ENCODE measurements around the gene FLVCR2. TPM values are rescaled to one million over a fixed set of nuclear protein-coding genes. Genes with fewer than 3 reads are reported as not detected.
A peak's percentile ranks its signal among the peaks of the same experiment; 100 is the strongest.

The FLVCR2 gene
- total and polyA plus RNA-seq, 7 experiments from 2014 or later, result 0.80 to 9.4 (median 3.5) TPM

DNA sequence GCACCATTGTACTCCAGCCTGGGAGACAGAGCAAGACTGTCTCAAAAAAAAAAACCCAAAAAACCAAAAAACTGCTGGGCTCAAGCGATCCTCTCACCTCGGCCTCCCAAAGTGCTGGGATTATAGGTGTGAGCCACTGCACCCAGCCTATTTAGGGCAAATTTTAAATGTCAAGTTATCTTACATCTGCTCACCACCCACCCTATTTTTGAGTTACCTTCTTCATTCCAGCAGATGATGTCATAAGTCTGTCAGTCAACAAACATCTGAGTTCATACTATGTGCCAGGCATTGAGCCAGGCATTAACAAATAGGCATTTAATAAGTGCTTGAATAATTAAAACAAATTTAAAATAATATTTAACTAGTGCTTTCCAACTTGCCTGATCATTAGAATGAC, 34.6 kb upstream of the FLVCR2 start:
- peak overlapping the region in 8 of 10 donors; percentile 21 to 89 (median 65) for H3K4me3 Mint-ChIP-seq

DNA sequence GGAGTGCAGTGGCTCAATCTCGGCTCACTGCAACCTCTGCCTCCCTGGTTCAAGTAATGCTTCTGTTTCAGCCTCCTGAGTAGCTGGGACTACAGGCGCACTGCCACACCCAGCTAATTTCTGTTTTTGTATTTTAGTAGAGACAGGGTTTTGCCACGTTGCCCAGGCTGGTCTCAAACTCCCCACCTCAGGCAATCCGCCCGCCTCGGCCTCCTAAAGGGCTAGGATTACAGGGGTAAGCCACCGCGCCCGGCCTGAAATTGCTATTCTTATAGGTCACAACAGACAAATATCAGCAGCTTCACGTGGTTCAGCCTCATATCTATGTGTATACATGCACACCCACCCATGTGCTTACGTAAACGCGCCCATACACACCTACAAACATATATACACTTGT, 32.5 kb upstream of the FLVCR2 start:
- intact Hi-C loops (cut with micrococcal nuclease), result no loop called here
- Mint-ChIP-seq H3K36me3 (peaks cover 0 to 20% (median 0%) of the 10 kb centered on the region in 5 donors), H3K27me3 (no peaks in the 10 kb centered on the region), H3K4me1 (peaks cover 14 to 54% (median 36%) of the 10 kb centered on the region in 7 donors), H3K9me3 (no peaks in the 10 kb centered on the region), H3K4me3 (no peak overlapping the region), H3K27ac (peak overlapping the region in 5 of 9 donors; percentile 28 to 72 (median 51))
- H3K9me3 ChIP-seq (ENCODE audit: control insufficient read depth in 2 of 3, low read length in 3 of 3), result no peaks in the 10 kb centered on the region
- POLR2A ChIA-PET, result no interaction called here
- no peak overlapping the region for H3K27ac ChIP-seq (ENCODE audit: low read depth, low read length)
- no peaks in the 10 kb centered on the region for H3K27me3 ChIP-seq (ENCODE audit: control insufficient read depth in 2 of 2, insufficient read depth in 2 of 2, low read length in 2 of 2)
- peaks cover 26 to 36% of the 10 kb centered on the region in 2 donors for H3K4me1 ChIP-seq (ENCODE audit: control insufficient read depth in 2 of 2, insufficient read depth in 2 of 2, low read length in 2 of 2)
- CTCF ChIA-PET, result interaction anchor here (0.7 kb wide), 1 partner anchor 241 kb away, joined by 4 read pairs; no protein-coding TSS in a partner anchor
- no peak overlapping the region for H3K4me3 ChIP-seq (ENCODE audit: low read length)
- ATAC-seq (no peak), DNase-seq (no peak)
- H3K36me3 ChIP-seq (ENCODE audit: control insufficient read depth in 2 of 3, insufficient read depth in 3 of 3, low read length in 3 of 3), result peaks cover 0 to 22% (median 0%) of the 10 kb centered on the region in 3 experiments

More for the DNA sequence above, 34.6 kb upstream of the FLVCR2 start:
- Histone ChIP-seq H3K36me3 (ENCODE audit: control insufficient read depth in 2 of 3, insufficient read depth in 3 of 3, low read length in 3 of 3) (peaks cover 0 to 22% (median 0%) of the 10 kb centered on the region in 3 experiments), H3K27me3 (ENCODE audit: control insufficient read depth in 2 of 2, insufficient read depth in 2 of 2, low read length in 2 of 2) (no peaks in the 10 kb centered on the region), H3K4me3 (ENCODE audit: low read length) (no peak overlapping the region), H3K4me1 (ENCODE audit: control insufficient read depth in 2 of 2, insufficient read depth in 2 of 2, low read length in 2 of 2) (peaks cover 30 to 43% of the 10 kb centered on the region in 2 donors), H3K9me3 (ENCODE audit: control insufficient read depth in 2 of 3, low read length in 3 of 3) (no peaks in the 10 kb centered on the region), H3K27ac (ENCODE audit: low read depth, low read length) (peak overlapping the region; percentile 90)
- DNase-seq, result no peak
- Mint-ChIP-seq H3K27me3 (no peaks in the 10 kb centered on the region), H3K9me3 (no peaks in the 10 kb centered on the region), H3K27ac (peak overlapping the region in 8 of 9 donors; percentile 82 to 97 (median 95)), H3K4me1 (peaks cover 27 to 66% (median 55%) of the 10 kb centered on the region in 7 donors), H3K36me3 (peaks cover 0 to 20% (median 0%) of the 10 kb centered on the region in 5 donors)
- ChIA-PET POLR2A (interaction anchor here (0.8 to 7.3 kb wide), 3 partner anchors 9 to 20 kb away, joined by 3 to 51 read pairs (median 6); partner anchors contain the start of gene BATF), CTCF (interaction anchor here (1.7 kb wide), 1 partner anchor 10 kb away, joined by 5 read pairs; no protein-coding TSS in a partner anchor)
- ATAC-seq, result no peak
- intact Hi-C loops (cut with micrococcal nuclease), result loop anchor here in 1 of 2 donors (1.0 to 2.0 kb wide), 2 partner anchors 17 to 47 kb away; no protein-coding TSS in a partner anchor

DNA sequence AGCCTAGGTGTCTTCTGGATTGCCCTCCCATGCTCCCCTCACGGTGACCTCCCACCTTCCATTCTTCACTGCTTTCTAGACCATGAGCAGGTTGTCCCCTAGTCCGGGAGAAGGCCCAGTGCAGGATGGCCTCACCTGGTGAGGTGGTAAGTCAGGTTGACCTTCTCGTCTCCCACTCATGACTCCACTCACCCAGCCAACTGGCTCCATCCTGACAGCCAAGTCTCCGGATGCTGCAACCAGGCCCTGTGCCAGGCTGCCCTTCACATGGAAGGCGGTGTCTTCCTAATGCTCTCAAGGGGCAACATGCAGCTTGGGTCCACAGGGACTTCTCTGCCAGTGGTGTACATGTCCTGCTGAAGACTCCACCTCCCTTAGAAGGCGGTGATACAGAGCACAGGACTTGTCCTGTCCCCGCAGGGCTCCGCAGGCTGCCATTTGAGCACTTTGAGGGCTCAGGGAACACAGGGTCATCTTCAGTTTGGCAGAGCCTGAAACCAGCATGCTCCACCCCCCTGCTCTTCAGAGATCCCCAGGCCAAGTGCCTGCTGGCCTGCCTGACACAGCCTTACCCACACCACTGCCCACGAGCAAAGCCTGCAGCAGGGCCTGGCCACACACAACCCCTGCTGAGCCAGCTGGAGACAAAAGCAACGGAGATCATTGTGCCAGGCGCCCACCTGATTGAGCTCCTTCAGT, 30.7 kb upstream of the FLVCR2 start:
- Mint-ChIP-seq H3K27me3 (no peaks in the 10 kb centered on the region), H3K36me3 (peaks cover 0 to 20% (median 0%) of the 10 kb centered on the region in 5 donors), H3K4me1 (peaks cover 2 to 44% (median 22%) of the 10 kb centered on the region in 7 donors), H3K27ac (peak overlapping the region in 2 of 9 donors; percentile 28 to 70), H3K4me3 (no peak overlapping the region), H3K9me3 (no peaks in the 10 kb centered on the region)
- DNase-seq, result no peak
- ChIA-PET POLR2A (no interaction called here), CTCF (interaction anchor here (1.8 kb wide), 1 partner anchor 14 kb away, joined by 6 read pairs; no protein-coding TSS in a partner anchor)
- Histone ChIP-seq H3K27me3 (ENCODE audit: control insufficient read depth in 2 of 2, insufficient read depth in 2 of 2, low read length in 2 of 2) (no peaks in the 10 kb centered on the region), H3K4me1 (ENCODE audit: control insufficient read depth in 2 of 2, insufficient read depth in 2 of 2, low read length in 2 of 2) (peaks cover 12 to 33% of the 10 kb centered on the region in 2 donors), H3K4me3 (ENCODE audit: low read length) (no peak overlapping the region), H3K9me3 (ENCODE audit: control insufficient read depth in 2 of 3, low read length in 3 of 3) (no peaks in the 10 kb centered on the region), H3K36me3 (ENCODE audit: control insufficient read depth in 2 of 3, insufficient read depth in 3 of 3, low read length in 3 of 3) (peaks cover 0 to 22% (median 0%) of the 10 kb centered on the region in 3 experiments), H3K27ac (ENCODE audit: low read depth, low read length) (no peak overlapping the region)
- no peak for ATAC-seq
- intact Hi-C loops (cut with micrococcal nuclease), result no loop called here

DNA sequence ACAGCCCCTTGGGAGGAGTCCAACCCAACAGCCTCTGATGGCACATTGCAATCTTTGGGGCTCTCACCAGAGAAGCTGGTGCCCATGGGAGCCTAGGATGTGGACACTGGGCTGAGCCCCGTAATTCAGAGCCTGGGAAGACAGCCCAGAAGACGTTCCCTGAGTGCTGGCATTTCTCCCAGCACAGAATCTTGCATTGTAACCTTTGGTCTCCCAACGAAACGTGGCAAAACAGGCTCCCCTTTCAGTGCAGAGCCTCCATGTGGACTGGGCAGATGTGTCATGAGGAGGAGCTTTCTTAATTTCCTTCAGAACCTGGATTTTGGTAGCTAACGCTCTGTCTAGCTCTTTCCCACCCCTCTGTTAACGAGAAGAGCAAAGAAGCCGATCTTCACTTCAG, 29.9 kb upstream of the FLVCR2 start:
- Histone ChIP-seq H3K27me3 (ENCODE audit: control insufficient read depth in 2 of 2, insufficient read depth in 2 of 2, low read length in 2 of 2) (no peaks in the 10 kb centered on the region), H3K36me3 (ENCODE audit: control insufficient read depth in 2 of 3, insufficient read depth in 3 of 3, low read length in 3 of 3) (peaks cover 0 to 22% (median 0%) of the 10 kb centered on the region in 3 experiments), H3K9me3 (ENCODE audit: control insufficient read depth in 2 of 3, low read length in 3 of 3) (no peaks in the 10 kb centered on the region), H3K4me3 (ENCODE audit: low read length) (no peak overlapping the region), H3K4me1 (ENCODE audit: control insufficient read depth in 2 of 2, insufficient read depth in 2 of 2, low read length in 2 of 2) (peaks cover 4 to 30% of the 10 kb centered on the region in 2 donors), H3K27ac (ENCODE audit: low read depth, low read length) (no peak overlapping the region)
- Mint-ChIP-seq H3K27me3 (no peaks in the 10 kb centered on the region), H3K4me1 (peaks cover 4 to 45% (median 17%) of the 10 kb centered on the region in 7 donors), H3K27ac (peak overlapping the region in 3 of 9 donors; percentile 28 to 70 (median 31)), H3K4me3 (no peak overlapping the region), H3K36me3 (peaks cover 0 to 20% (median 0%) of the 10 kb centered on the region in 5 donors), H3K9me3 (no peaks in the 10 kb centered on the region)
- ChIA-PET CTCF (interaction anchor here (0.6 to 1.8 kb wide), 2 partner anchors 13 to 239 kb away, joined by 3 to 6 read pairs; no protein-coding TSS in a partner anchor), POLR2A (no interaction called here)
- DNase-seq, result no peak
- no peak for ATAC-seq
- intact Hi-C loops (cut with micrococcal nuclease), result no loop called here

DNA sequence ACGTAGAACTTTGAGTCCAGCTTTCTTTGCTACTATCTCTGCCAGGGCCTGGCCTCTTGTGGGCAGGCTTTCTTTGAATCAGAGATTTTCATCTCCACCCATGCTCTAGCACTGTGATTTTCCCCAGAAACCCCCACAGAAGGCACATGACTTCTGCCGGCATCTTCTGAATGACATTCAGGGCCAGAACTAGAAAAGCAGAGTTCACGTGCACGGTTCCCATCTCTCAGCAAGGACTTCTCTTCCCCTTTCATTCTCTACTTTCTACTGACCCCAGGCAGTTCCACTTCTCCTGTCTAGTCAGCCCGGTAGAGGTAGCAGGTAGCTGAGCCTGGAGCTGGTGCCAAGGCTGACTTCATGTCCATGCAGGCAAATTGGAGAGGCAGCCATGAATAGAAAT, 29.3 kb upstream of the FLVCR2 start:
- ChIA-PET POLR2A (no interaction called here), CTCF (interaction anchor here (1.8 kb wide), 1 partner anchor 12 kb away, joined by 6 read pairs; no protein-coding TSS in a partner anchor)
- Mint-ChIP-seq H3K4me3 (no peak overlapping the region), H3K9me3 (no peaks in the 10 kb centered on the region), H3K36me3 (peaks cover 0 to 20% (median 0%) of the 10 kb centered on the region in 5 donors), H3K27ac (peak overlapping the region in 3 of 9 donors; percentile 6 to 57 (median 38)), H3K4me1 (peaks cover 4 to 45% (median 12%) of the 10 kb centered on the region in 7 donors), H3K27me3 (no peaks in the 10 kb centered on the region)
- no peak for DNase-seq
- H3K4me3 ChIP-seq (ENCODE audit: low read length), result no peak overlapping the region
- intact Hi-C loops (cut with micrococcal nuclease), result no loop called here
- no peak overlapping the region for H3K27ac ChIP-seq (ENCODE audit: low read depth, low read length)
- H3K4me1 ChIP-seq (ENCODE audit: control insufficient read depth in 2 of 2, insufficient read depth in 2 of 2, low read length in 2 of 2), result peaks cover 0 to 24% of the 10 kb centered on the region in 2 donors
- ATAC-seq, result peak; percentile 42
- peaks cover 0 to 22% (median 0%) of the 10 kb centered on the region in 3 experiments for H3K36me3 ChIP-seq (ENCODE audit: control insufficient read depth in 2 of 3, insufficient read depth in 3 of 3, low read length in 3 of 3)
- H3K27me3 ChIP-seq (ENCODE audit: control insufficient read depth in 2 of 2, insufficient read depth in 2 of 2, low read length in 2 of 2), result no peaks in the 10 kb centered on the region
- H3K9me3 ChIP-seq (ENCODE audit: control insufficient read depth in 2 of 3, low read length in 3 of 3), result no peaks in the 10 kb centered on the region

DNA sequence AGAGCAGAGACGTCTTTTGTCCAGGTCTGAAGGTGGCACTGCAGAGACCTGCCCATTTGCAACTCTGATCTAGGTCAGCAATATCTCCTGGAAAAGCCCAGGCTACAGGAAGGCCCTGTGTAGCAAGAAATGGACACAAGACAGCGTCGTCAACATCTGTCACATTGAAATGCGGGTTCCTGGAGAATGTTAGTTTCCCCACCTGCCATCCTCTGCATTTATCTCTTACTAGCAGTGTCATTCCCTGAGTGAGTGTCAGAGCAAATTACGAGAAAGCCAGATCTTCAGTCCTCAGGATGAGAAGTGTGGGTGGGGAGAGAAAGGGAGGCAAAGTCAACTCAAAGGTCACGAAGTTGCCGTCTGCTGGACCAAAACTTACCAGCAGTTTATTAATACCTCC, 27.4 kb upstream of the FLVCR2 start:
- H3K36me3 Mint-ChIP-seq, result peaks cover 0 to 26% (median 3%) of the 10 kb centered on the region in 5 donors
- H3K4me3 Mint-ChIP-seq, result no peak overlapping the region
- Histone ChIP-seq H3K9me3 (ENCODE audit: control insufficient read depth in 2 of 3, low read length in 3 of 3) (no peaks in the 10 kb centered on the region), H3K36me3 (ENCODE audit: control insufficient read depth in 2 of 3, insufficient read depth in 3 of 3, low read length in 3 of 3) (peaks cover 0 to 22% (median 0%) of the 10 kb centered on the region in 3 experiments), H3K4me1 (ENCODE audit: control insufficient read depth in 2 of 2, insufficient read depth in 2 of 2, low read length in 2 of 2) (peaks cover 0 to 16% of the 10 kb centered on the region in 2 donors), H3K4me3 (ENCODE audit: low read length) (no peak overlapping the region), H3K27me3 (ENCODE audit: control insufficient read depth in 2 of 2, insufficient read depth in 2 of 2, low read length in 2 of 2) (no peaks in the 10 kb centered on the region), H3K27ac (ENCODE audit: low read depth, low read length) (no peak overlapping the region)
- H3K27me3 Mint-ChIP-seq, result no peaks in the 10 kb centered on the region
- intact Hi-C loops (cut with micrococcal nuclease), result no loop called here
- H3K9me3 Mint-ChIP-seq, result peaks cover 0 to 1% (median 0%) of the 10 kb centered on the region in 11 donors
- H3K27ac Mint-ChIP-seq, result no peak overlapping the region
- CTCF ChIA-PET, result interaction anchor here (0.7 to 1.9 kb wide), 2 partner anchors 10 to 130 kb away, joined by 3 to 4 read pairs; no protein-coding TSS in a partner anchor
- DNase-seq, result no peak
- POLR2A ChIA-PET, result no interaction called here
- H3K4me1 Mint-ChIP-seq, result peaks cover 0 to 50% (median 4%) of the 10 kb centered on the region in 7 donors
- no peak for ATAC-seq

Measured in naive thymus-derived CD4-positive, alpha-beta T cell (primary cell).